Endodermal cell (in vitro differentiated cells): ENCODE results near the gene GNG5. TPM values are rescaled to one million over a fixed set of nuclear protein-coding genes. Genes with fewer than 3 reads are reported as not detected.

Experiments
- DNase-seq: peaks from one replicate; pipeline ENCODE4 v3.0.0-alpha.2; 2017
- H3K27ac ChIP-seq: 2 replicates; pipeline ENCODE4 v1.5.1; 2013; ENCODE audit warnings: mild to moderate bottlenecking, low read depth, low read length, moderate library complexity
- H3K27me3 ChIP-seq: 2 replicates; pipeline ENCODE4 v1.6.1; 2013; ENCODE audit warnings: mild to moderate bottlenecking, low read length, moderate library complexity; ENCODE audit not compliant: insufficient read depth, control insufficient read depth, poor library complexity, severe bottlenecking
- H3K36me3 ChIP-seq: 2 replicates; pipeline ENCODE4 v1.7.0; 2013; ENCODE audit warnings: mild to moderate bottlenecking, low read length, moderate library complexity; ENCODE audit not compliant: control insufficient read depth, insufficient read depth
- H3K4me1 ChIP-seq: one replicate; pipeline ENCODE4 v1.7.0; 2013; ENCODE audit warnings: low read length; ENCODE audit not compliant: control insufficient read depth, insufficient read depth
- H3K4me3 ChIP-seq: 2 replicates; pipeline ENCODE4 v1.5.1; 2013; ENCODE audit warnings: mild to moderate bottlenecking, low read length, moderate library complexity
- H3K9ac ChIP-seq: 2 replicates; pipeline ENCODE4 v1.6.1; 2013; ENCODE audit warnings: mild to moderate bottlenecking, low read length, moderate library complexity; ENCODE audit not compliant: poor library complexity, severe bottlenecking; ENCODE audit errors: extremely low read depth
- H3K9me3 ChIP-seq: 2 replicates; pipeline ENCODE4 v1.6.1; 2013; ENCODE audit warnings: mild to moderate bottlenecking, low read length, moderate library complexity; ENCODE audit not compliant: control insufficient read depth
- H3K27ac Mint-ChIP-seq: 2 replicates; pipeline ENCODE4 v1.8.0; 2020; ENCODE audit warnings: mixed read lengths
- H3K27me3 Mint-ChIP-seq: 2 replicates; pipeline ENCODE4 v1.8.0; 2021; ENCODE audit warnings: mild to moderate bottlenecking, mixed read lengths; ENCODE audit not compliant: insufficient read depth
- H3K36me3 Mint-ChIP-seq: 2 replicates; pipeline ENCODE4 v1.8.0; 2020; ENCODE audit warnings: low read depth, mixed read lengths
- H3K4me1 Mint-ChIP-seq: 2 replicates; pipeline ENCODE4 v1.8.0; 2020; ENCODE audit warnings: mixed read lengths
- H3K4me3 Mint-ChIP-seq: 2 replicates; pipeline ENCODE4 v1.8.0; 2020; ENCODE audit warnings: mild to moderate bottlenecking, moderate library complexity, mixed read lengths
- H3K9me3 Mint-ChIP-seq: 2 replicates; pipeline ENCODE4 v1.8.0; 2020; ENCODE audit warnings: mild to moderate bottlenecking, mixed read lengths
- WGBS, 2 experiments: methylation state at CpG; one replicate each; pipeline versions ENCODE4 v1.1.5 to v1.1.7; 2013; ENCODE audit warnings: missing lambda C conversion rate in 2 of 2, mixed read lengths in 1 of 2; ENCODE audit not compliant: insufficient coverage in 1 of 2, insufficient read length in 1 of 2; 5-methylcytosine and 5-hydroxymethylcytosine counted together
- total RNA-seq, 2 donors: library from RNA; stranded (reverse); fragmentation: NEBNext Ultra II Directional in 1 of 2; extraction: Animal tissue kit (Norgen Biotek cat#: 25700) in 1 of 2; gene quantifications; 2 replicates in 1 of 2; 3 replicates in 1 of 2; pipeline ENCODE4 v1.2.1, GENCODE V29; 2021
- TF ChIP-seq, protein P1 (sequence below): fragments of 200-600 bp; sonication (generic); conservative IDR thresholded peaks from 2 replicates; pipeline ENCODE4 v1.5.0; 2021; ENCODE audit warnings: antibody characterized with exemption, mild to moderate bottlenecking

The GNG5 gene
- total RNA-seq, 2 donors from 2014 or later, result 124 to 144 TPM

DNA sequence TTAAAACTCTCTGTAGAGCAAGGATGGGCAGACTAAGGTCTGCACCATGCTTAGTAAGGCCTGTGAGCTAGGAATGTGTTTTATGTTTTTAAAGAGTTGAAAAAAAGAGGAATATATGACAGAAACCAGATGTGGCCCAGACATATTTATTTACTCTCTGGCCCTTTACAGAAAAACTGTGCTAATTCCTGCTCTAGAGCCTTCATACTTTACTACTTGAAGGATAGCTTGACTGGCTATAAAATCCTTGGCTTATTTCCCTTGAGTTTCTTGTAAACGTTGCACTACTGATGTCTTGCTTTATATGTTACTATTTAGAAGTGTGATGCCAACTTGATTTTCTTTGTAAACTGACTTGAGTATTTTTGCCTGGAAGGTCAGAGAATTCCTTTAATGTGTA, 34.4 kb upstream of the GNG5 start:
- H3K9ac ChIP-seq, result no peak overlapping the region
- H3K27ac ChIP-seq, result no peak overlapping the region
- Mint-ChIP-seq H3K27ac (no peak overlapping the region), H3K27me3 (no peaks in the 10 kb centered on the region), H3K9me3 (no peaks in the 10 kb centered on the region), H3K4me3 (no peak overlapping the region), H3K4me1 (no peaks in the 10 kb centered on the region), H3K36me3 (peaks cover 7% of the 10 kb centered on the region)
- no peaks in the 10 kb centered on the region for H3K27me3 ChIP-seq
- no peaks in the 10 kb centered on the region for H3K9me3 ChIP-seq
- 76 to 100% methylated on average over 1 of the region's 1 CpG for WGBS, 2 experiments
- no peaks in the 10 kb centered on the region for H3K36me3 ChIP-seq
- H3K4me1 ChIP-seq, result no peaks in the 10 kb centered on the region
- no peak overlapping the region for H3K4me3 ChIP-seq
- TF ChIP-seq, protein P1, sequence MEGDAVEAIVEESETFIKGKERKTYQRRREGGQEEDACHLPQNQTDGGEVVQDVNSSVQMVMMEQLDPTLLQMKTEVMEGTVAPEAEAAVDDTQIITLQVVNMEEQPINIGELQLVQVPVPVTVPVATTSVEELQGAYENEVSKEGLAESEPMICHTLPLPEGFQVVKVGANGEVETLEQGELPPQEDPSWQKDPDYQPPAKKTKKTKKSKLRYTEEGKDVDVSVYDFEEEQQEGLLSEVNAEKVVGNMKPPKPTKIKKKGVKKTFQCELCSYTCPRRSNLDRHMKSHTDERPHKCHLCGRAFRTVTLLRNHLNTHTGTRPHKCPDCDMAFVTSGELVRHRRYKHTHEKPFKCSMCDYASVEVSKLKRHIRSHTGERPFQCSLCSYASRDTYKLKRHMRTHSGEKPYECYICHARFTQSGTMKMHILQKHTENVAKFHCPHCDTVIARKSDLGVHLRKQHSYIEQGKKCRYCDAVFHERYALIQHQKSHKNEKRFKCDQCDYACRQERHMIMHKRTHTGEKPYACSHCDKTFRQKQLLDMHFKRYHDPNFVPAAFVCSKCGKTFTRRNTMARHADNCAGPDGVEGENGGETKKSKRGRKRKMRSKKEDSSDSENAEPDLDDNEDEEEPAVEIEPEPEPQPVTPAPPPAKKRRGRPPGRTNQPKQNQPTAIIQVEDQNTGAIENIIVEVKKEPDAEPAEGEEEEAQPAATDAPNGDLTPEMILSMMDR, result no peak
- no peak for DNase-seq

DNA sequence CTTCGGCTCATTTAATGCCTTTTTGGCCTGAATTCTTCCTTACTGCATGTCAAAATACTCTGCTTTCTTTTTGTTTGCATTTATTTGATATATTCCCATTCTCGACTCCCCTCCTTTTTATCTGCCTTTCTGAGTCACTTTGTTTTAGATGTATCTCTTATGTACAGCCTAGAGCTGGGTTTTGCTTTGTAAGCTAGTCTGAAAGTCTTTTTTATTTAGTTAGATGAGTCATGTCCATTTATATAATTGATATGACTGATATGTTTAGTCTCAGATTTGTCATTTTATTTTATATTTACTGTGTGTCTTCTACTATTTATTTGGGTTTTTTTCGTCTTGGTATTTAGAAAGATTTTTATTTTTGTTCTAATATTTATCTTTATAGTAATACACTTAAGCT, 33.6 kb upstream of the GNG5 start:
- Mint-ChIP-seq H3K27me3 (no peaks in the 10 kb centered on the region), H3K4me1 (no peaks in the 10 kb centered on the region), H3K9me3 (no peaks in the 10 kb centered on the region), H3K4me3 (no peak overlapping the region), H3K27ac (no peak overlapping the region), H3K36me3 (peaks cover 7% of the 10 kb centered on the region)
- Histone ChIP-seq H3K4me3 (no peak overlapping the region), H3K9ac (no peak overlapping the region), H3K4me1 (no peaks in the 10 kb centered on the region), H3K9me3 (no peaks in the 10 kb centered on the region), H3K36me3 (no peaks in the 10 kb centered on the region), H3K27ac (no peak overlapping the region), H3K27me3 (no peaks in the 10 kb centered on the region)
- DNase-seq, result no peak
- WGBS, 2 experiments, result 98 to 100% methylated on average over 1 to 2 of the region's 3 CpGs
- TF ChIP-seq, protein P1, result no peak

DNA sequence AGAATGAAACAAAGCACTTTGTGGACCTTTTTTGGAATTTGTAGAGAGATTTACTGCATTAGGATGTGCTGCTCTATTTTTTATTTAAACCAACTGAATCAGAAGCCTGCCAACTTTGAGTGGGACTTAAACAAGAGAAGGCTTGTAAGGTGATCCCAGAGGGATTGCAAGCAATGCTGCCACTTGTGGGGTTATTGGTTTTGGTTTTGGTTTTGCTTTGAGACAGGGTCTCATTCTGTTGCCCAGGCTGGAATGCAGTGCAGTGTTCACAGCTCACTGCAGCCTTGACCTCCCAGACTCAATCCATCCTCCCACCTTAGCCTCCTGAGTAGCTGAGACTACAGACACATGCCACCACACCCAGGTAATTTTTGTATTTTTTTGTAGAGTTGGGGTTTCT, 32.2 kb upstream of the GNG5 start:
- no peak for DNase-seq
- Histone ChIP-seq H3K4me3 (no peak overlapping the region), H3K27me3 (no peaks in the 10 kb centered on the region), H3K36me3 (no peaks in the 10 kb centered on the region), H3K4me1 (no peaks in the 10 kb centered on the region), H3K27ac (no peak overlapping the region), H3K9ac (no peak overlapping the region), H3K9me3 (no peaks in the 10 kb centered on the region)
- Mint-ChIP-seq H3K27me3 (no peaks in the 10 kb centered on the region), H3K9me3 (no peaks in the 10 kb centered on the region), H3K4me1 (no peaks in the 10 kb centered on the region), H3K36me3 (peaks cover 6% of the 10 kb centered on the region), H3K4me3 (no peak overlapping the region), H3K27ac (no peak overlapping the region)
- TF ChIP-seq, protein P1, result no peak
